ENCODE results near the gene UBE2E3. TPM values are rescaled to one million over a fixed set of nuclear protein-coding genes. Genes with fewer than 3 reads are reported as not detected.
A peak's percentile ranks its signal among the peaks of the same experiment; 100 is the strongest.

Gene UBE2E3
- total RNA-seq, 1 experiment from 2014 or later: 183 TPM

DNA sequence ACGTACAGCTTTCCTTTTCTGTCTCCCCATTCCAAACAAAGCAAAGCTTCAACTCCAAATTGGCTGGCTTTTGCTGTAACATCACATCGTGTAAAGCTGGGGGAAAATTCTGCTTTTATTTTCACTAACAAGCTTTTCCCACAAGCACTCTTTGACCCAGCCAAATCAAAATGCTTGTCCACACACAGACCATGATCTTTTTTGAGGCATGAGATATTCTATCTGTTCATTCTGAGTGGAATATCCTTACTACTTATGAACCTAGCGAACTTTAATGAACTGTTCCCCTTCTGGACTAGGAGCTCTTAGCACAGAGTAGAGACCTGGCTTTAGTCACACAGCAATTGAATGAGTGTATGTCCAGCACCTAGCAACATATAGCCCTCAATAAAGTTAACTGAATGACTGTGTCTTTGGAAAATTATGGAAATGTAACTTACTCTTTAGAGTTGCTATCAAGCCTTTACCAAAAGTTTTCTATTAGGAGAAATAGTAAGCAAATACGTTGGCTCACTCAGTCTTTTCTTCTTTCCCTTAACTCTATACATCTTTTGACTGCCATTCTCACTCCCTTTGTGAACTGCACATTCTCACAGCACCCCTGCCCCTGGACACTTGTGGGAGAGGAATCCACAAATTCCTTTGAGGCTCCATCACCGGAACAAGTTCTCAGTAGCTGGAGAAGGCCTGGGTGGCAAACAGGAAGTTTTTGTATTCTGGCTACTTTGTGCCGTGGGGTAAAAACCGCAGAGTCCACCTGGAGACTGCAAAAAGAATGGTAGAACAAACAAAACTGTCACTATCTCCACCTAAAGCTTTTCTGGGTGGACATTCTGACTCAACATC, 1.3 kb upstream of the UBE2E3 start:
- peak; percentile 91 for DNase-seq (ENCODE audit: low read depth)

GRCh38 chr2:180979749-180980105, 678 bp upstream of the UBE2E3 start:
- no peak for DNase-seq (ENCODE audit: low read depth)

DNA sequence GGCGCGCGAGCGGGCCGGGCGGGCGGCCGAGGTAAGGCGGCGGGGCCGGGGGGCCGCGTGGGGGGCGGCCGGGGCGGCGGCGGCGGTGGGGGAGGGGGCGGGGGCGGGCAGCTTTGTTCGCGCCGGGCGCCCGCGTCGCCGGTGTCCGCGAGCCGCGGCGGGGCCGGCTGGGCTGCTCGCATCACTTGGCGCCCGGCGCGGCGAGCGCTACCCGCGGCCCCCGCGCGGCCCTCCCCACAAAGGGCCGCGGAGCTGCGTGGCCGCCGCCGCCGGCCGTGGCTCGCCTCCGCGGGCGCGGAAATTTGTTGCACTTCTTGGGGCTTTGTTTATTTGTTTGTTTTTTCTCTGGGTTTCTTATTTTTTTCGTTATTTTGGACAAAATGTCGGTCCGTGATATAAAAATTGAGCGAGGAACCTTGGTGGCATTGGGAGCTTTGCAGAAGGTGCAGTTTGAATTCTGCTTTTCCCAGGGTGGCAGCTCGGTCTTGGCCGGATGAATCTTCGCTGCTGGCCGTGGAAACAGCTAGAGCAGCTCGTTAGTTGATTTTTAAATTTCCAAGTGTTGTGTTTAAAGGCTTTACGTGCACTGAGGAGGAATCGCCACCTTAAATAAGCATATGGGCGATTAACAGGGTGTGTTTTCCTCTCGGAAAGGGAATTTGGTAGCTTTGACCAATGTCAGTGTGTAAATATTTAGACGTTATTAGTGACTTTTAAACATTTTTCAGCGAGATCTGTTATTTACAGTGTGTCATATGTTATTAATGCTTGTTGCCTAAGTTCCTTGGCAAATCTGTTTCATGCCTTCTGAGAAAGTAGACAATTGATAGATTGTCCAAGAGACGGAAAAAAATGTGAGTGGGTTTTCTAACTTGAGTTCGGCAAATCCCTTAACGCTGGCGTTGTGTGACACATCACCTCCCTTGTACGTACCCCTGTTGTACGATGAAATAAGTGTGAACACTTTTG, 822 bp downstream of the UBE2E3 start:
- peak; percentile 26 for DNase-seq (ENCODE audit: low read depth)

- peak; percentile 59 for DNase-seq (ENCODE audit: low read depth)
Observed at GRCh38 chr2:180983468-180984242, 3.2 kb downstream of the UBE2E3 start.

- DNase-seq (ENCODE audit: low read depth): no peak
Observed at GRCh38 chr2:180985771-180986395, 5.5 kb downstream of the UBE2E3 start.

DNA sequence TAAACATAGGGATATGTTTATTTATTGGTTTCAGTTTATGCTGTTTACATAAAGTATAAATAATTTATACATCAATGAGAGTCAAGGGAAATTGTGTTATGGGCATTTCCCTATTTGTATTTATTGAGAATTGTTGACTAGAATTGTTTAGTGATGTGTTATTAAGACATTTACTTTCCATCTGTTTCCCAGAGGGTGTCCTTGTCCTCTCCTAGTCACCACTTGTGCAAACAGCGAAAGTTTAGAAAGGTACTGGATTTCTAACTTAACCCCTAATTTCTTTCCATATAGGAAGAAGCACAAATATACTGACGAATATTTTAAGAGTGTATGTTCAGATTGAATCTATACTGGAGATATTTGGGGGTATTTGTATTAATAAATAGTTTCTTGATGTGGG, 6.7 kb downstream of the UBE2E3 start:
- no peak for DNase-seq (ENCODE audit: low read depth)

DNA sequence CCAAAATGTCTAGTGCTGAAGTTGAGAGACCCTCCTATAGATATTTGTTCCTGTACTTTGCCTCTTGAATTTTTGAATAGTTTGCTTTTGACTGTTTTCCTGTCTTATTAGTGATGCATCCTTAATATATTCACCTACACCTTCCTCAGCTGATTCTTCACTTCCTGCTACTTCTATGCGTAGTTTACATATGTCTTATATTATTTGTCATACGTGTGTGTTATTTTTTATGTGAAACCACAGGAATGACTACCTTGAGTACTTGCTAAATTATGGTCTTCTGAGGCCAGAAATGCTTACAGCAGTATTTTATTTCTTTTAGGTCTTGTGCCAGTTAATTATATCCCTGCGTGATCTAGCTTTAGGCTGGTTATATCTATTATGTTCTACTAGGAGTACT, 9.9 kb downstream of the UBE2E3 start:
- peak; percentile 47 for DNase-seq (ENCODE audit: low read depth)

DNA sequence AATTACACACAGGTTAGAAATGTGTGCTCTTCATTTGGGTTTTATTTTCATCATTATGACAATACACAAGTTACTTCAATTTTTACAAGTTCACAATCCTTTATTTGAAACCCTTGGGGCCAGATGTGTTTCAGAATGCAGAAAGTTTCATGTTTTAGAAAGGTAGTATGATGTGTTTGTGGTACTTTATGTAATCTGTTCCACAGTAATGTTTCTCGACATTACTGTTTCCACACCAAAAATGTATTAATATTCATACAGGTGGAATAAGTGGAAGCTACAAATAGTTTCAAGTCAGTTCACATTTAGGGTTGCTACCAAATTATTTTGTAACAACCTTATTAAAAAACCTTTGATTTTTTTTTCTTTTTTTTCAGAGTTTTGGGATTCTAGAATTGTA, 10.4 kb downstream of the UBE2E3 start:
- DNase-seq (ENCODE audit: low read depth): no peak

DNA sequence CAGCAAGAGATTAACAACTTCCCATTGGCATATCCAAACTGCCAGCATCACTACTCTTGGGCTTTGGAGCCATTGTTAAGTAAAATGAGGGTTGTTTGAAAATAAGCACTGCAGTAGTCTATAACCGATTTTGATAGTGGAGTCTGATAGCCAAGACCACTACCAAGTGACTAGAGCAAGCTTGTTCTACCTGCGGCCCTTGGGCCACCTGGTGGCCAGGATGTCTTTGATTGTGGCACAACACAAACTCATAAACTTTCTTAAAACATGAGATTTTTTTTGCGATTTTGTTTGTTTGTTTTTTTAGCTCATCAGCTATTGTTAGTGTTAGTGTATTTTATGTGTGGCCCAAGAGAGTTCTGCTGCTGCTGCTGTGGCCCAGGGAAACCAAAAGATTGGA, 11.0 kb downstream of the UBE2E3 start:
- DNase-seq (ENCODE audit: low read depth): no peak

- no peak for DNase-seq (ENCODE audit: low read depth)
Observed at GRCh38 chr2:180991820-180992219, 11.4 kb downstream of the UBE2E3 start.

DNA sequence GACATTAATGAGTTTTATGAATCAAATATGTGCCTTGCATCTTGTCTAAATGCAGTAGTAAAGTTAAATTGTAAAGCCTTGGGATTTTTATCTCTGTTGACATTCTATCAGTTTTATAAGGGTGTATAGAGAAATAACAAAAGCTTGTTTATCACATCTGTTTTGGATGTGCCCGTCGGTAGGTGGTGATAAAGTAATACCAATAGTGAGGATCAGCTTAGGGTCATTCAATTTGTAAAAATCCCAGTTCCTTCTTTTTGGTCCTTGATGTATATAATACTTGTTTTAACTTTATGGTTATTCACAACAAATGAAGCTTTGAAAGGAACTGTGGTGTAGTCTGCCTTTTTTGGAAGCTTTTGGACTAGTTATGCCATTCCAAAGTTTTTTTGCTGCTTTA, 12.6 kb downstream of the UBE2E3 start:
- DNase-seq (ENCODE audit: low read depth): no peak

DNA sequence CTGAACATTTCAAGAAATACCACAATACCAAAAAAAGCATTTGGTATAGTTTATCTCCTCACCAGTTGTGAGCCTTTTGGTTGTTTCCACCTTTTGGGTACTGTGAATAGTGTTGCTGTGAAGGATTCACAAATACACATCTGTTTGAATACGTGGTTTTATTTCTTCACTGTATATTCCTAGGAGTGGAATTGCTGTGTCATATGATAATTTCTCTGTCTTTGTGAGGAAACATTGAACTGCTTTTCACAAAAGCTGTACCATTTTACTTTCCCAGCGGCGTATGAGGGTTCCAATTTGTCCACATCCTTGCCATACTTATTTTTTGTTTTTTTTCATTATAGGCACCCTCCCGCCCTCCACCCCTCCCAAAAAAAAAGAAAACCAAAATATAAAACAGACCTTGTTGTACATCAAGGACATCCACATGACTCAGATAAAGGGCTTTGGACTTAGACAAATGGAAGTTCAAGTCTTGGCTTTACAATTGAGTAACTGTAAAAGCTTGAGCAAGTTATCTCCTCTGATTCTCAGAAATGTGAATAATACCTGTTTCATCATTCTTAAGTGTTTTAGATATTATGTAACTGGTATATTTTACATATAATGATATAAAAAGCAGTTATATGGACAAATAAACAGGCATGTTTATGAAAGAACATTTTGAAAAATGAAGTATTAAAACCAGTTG, 19.0 kb downstream of the UBE2E3 start:
- no peak for DNase-seq (ENCODE audit: low read depth)

DNA sequence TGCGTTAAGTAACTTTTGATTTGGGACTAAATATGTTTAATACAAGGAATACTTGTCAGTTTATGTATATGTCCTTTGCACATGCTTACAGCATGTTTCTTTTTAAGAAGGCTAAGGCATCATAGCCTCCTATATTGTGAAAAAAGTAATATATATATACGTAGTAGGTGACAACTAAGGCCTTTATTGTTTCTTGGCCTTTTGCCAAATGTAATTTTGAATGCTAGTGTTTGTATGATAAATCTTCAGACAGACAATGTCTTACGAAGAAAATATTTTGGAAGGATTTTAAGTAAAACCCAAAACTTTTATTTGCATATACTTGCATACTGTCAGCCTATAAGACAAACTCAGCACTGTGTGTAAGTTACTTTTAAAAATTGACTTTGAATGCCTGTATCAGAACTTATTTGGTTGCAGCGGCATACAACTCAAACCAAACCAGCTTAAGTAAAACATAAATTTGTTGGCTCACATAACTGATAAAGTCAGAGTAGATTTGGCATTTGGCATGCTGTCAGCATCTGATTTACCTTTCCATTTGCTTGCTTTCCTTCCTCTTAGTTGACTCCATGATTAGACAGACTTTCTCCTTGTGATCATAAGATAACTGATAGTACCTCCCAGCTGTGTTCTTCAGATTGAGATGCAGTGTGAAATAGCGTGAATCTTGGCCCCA, 24.4 kb downstream of the UBE2E3 start:
- DNase-seq (ENCODE audit: low read depth): no peak

GRCh38 chr2:181005326-181005655, 24.9 kb downstream of the UBE2E3 start:
- no peak for DNase-seq (ENCODE audit: low read depth)

DNA sequence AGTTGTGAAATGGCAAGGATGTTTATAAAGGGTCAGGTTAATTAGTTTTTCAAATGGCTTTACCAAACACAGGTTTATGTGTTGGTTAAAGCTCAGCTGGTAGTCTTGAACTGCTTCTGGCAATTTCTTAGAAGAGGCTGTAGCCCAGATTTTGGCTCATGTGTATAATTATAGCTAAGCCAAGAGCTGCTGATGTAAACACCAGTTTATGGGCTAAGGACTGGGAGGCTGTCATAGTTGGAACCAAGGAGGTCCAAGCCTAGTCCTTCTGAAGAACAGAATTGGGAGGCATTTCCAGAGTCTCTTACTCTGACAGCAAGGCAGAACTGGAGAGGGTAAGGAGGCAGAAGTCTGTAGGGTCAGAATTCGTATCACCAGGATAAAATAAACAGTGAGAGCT, 25.4 kb downstream of the UBE2E3 start:
- DNase-seq (ENCODE audit: low read depth): no peak

GRCh38 chr2:181007086-181007837, 26.9 kb downstream of the UBE2E3 start:
- DNase-seq (ENCODE audit: low read depth): no peak

DNA sequence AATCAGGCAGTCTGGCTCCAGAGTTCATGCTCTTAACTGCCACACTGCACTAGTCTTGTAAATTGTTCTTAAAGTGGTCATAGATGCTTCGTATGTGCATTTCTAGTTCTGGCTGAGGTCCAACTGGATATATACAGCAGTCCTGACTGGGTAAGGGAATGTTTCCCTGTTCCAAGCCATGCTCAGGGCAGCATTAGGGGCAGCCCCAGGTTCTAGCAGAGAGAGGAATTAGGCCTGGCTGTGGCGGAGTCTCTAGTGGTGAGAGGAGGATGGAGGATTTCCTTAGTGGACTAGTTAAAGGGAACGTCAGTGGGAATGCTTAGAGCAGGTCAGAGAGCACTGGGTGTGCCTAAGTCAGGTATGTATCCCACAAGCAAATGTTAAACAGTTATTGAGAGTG, 28.0 kb downstream of the UBE2E3 start:
- DNase-seq (ENCODE audit: low read depth): no peak

GRCh38 chr2:181021199-181021789, 40.9 kb downstream of the UBE2E3 start:
- no peak for DNase-seq (ENCODE audit: low read depth)

- no peak for DNase-seq (ENCODE audit: low read depth)
Observed at GRCh38 chr2:181022652-181023051, 42.2 kb downstream of the UBE2E3 start.
